Mesenchymal stem cell (in vitro differentiated cells and primary cell): Measurements from ENCODE around the gene CD52.

ENCODE experiments used
- DNase-seq: peaks from one replicate; pipeline ENCODE4 v3.0.0-alpha.2; 2013
- H2AFZ ChIP-seq: one replicate; pipeline ENCODE4 v1.6.1; 2013; ENCODE audit warnings: low read depth, mild to moderate bottlenecking, control low read depth, inconsistent platforms, low read length, moderate library complexity
- H2AK5ac ChIP-seq: 2 replicates; pipeline ENCODE4 v1.6.1; 2013; ENCODE audit warnings: low read length, moderate library complexity, mild to moderate bottlenecking, inconsistent platforms; ENCODE audit not compliant: severe bottlenecking
- H2BK120ac ChIP-seq: one replicate; pipeline ENCODE4 v1.6.1; 2013; ENCODE audit warnings: low read depth, mild to moderate bottlenecking, inconsistent platforms, low read length, moderate library complexity
- H2BK12ac ChIP-seq, 2 experiments: one replicate each; pipeline ENCODE4 v1.6.1; 2013; ENCODE audit warnings: inconsistent platforms in 2 of 2, low read length in 2 of 2, mild to moderate bottlenecking in 2 of 2, moderate library complexity in 2 of 2, control low read depth in 1 of 2
- H2BK15ac ChIP-seq: one replicate; pipeline ENCODE4 v1.6.1; 2013; ENCODE audit warnings: mild to moderate bottlenecking, low read depth, inconsistent platforms; ENCODE audit not compliant: poor library complexity, severe bottlenecking
- H2BK5ac ChIP-seq: 2 replicates; pipeline ENCODE4 v1.6.1; 2013; ENCODE audit warnings: low read depth, mild to moderate bottlenecking, low read length, control low read depth, inconsistent platforms; ENCODE audit not compliant: poor library complexity, severe bottlenecking
- H3K14ac ChIP-seq, 2 experiments: one replicate each; pipeline ENCODE4 v1.6.1; 2013; ENCODE audit warnings: inconsistent platforms in 2 of 2, low read length in 2 of 2, control low read depth in 1 of 2, mild to moderate bottlenecking in 1 of 2, moderate library complexity in 1 of 2
- H3K18ac ChIP-seq, 2 experiments: one replicate each; pipeline ENCODE4 v1.6.1; 2013; ENCODE audit warnings: inconsistent platforms in 2 of 2, low read length in 2 of 2, control low read depth in 1 of 2, low read depth in 1 of 2, mild to moderate bottlenecking in 1 of 2
- H3K23ac ChIP-seq, 2 experiments: one replicate each; pipeline ENCODE4 v1.6.1; 2013; ENCODE audit warnings: inconsistent platforms in 2 of 2, low read length in 2 of 2, mild to moderate bottlenecking in 2 of 2, moderate library complexity in 2 of 2, control low read depth in 1 of 2
- H3K27ac ChIP-seq: 2 replicates; pipeline ENCODE4 v1.5.1; 2013; ENCODE audit warnings: mild to moderate bottlenecking, moderate library complexity, low read length, control low read depth, inconsistent platforms; ENCODE audit not compliant: poor library complexity, severe bottlenecking
- H3K27me3 ChIP-seq, 2 experiments: 2 replicates each; pipeline versions ENCODE4 v1.6.1 to v1.7.0; 2013; ENCODE audit warnings: low read length in 2 of 2, mild to moderate bottlenecking in 2 of 2, moderate library complexity in 2 of 2, control low read depth in 1 of 2, inconsistent platforms in 1 of 2; ENCODE audit not compliant: control insufficient read depth in 1 of 2, insufficient read depth in 1 of 2
- H3K36me3 ChIP-seq, 2 experiments: 2 replicates each; pipeline versions ENCODE4 v1.6.1 to v1.7.0; 2013; ENCODE audit warnings: low read length in 2 of 2, control low read depth in 1 of 2, inconsistent platforms in 1 of 2, low read depth in 1 of 2, mild to moderate bottlenecking in 1 of 2; ENCODE audit not compliant: insufficient read depth in 2 of 2, control insufficient read depth in 1 of 2
- H3K4ac ChIP-seq, 2 experiments: one replicate each; pipeline ENCODE4 v1.6.1; 2013; ENCODE audit warnings: inconsistent platforms in 2 of 2, low read length in 2 of 2, mild to moderate bottlenecking in 2 of 2, moderate library complexity in 2 of 2, control low read depth in 1 of 2, low read depth in 1 of 2
- H3K4me1 ChIP-seq: 2 replicates; pipeline ENCODE4 v1.6.1; 2013; ENCODE audit warnings: low read depth, low read length, control low read depth; ENCODE audit not compliant: control insufficient read depth, insufficient read depth
- H3K4me2 ChIP-seq: 2 replicates; pipeline ENCODE4 v1.6.1; 2013; ENCODE audit warnings: low read length, mild to moderate bottlenecking, inconsistent platforms; ENCODE audit not compliant: poor library complexity, severe bottlenecking
- H3K4me3 ChIP-seq, 2 experiments: 2 replicates each; pipeline versions ENCODE4 v1.5.1 to v1.7.0; 2013; ENCODE audit warnings: low read length in 2 of 2, mild to moderate bottlenecking in 2 of 2, control low read depth in 1 of 2, low read depth in 1 of 2; ENCODE audit not compliant: insufficient read depth in 1 of 2
- H3K79me1 ChIP-seq: replicated peaks from 2 replicates; pipeline ENCODE4 v1.6.1; 2013; ENCODE audit warnings: mild to moderate bottlenecking, control low read depth, low read length, inconsistent platforms; ENCODE audit not compliant: poor library complexity, severe bottlenecking
- H3K9ac ChIP-seq: 2 replicates; pipeline ENCODE4 v1.7.0; 2013; ENCODE audit warnings: mild to moderate bottlenecking, low read length, moderate library complexity
- H3K9me3 ChIP-seq: 2 replicates; pipeline ENCODE4 v1.7.0; 2013; ENCODE audit warnings: mild to moderate bottlenecking, low read length; ENCODE audit not compliant: control insufficient read depth
- H4K8ac ChIP-seq: one replicate; pipeline ENCODE4 v1.6.1; 2013; ENCODE audit warnings: inconsistent platforms, mild to moderate bottlenecking, low read length, moderate library complexity
- H4K91ac ChIP-seq: one replicate; pipeline ENCODE4 v1.6.1; 2013; ENCODE audit warnings: mild to moderate bottlenecking, low read length, inconsistent platforms
- WGBS: methylation state at CpG from one replicate; pipeline ENCODE4 v1.1.7; 2013; ENCODE audit warnings: mixed read lengths; 5-methylcytosine and 5-hydroxymethylcytosine counted together

The CD52 gene

DNA sequence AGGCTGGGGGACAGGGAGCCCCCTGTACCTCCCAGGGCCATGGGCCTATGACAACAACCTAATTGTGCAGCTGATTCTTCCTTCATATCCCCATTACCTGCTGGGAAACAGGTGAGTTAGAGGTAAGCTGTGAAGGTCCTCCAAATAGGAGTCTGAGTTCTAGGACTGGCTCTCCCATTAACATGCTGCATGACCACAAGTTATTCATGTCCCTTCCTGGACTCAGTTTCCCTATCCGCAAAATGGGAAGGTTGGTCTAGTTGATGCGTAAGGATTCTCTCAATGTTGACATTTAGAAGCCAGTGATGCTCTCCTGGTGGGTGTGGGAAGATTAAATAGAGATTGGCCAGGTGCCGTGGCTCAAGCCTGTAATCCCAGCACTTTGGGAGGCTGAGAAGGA, 50.7 kb downstream of the CD52 start:
- H2BK5ac ChIP-seq = no peak overlapping the region
- H2AFZ ChIP-seq = no peak overlapping the region
- no peak overlapping the region for H3K23ac ChIP-seq
- no peak overlapping the region for H3K4me3 ChIP-seq
- H3K14ac ChIP-seq = no peak overlapping the region
- no peak overlapping the region for H4K8ac ChIP-seq
- no peak overlapping the region for H4K91ac ChIP-seq
- 99% methylated on average over 3 of the region's 3 CpGs for WGBS
- no peak overlapping the region for H3K18ac ChIP-seq
- H2BK15ac ChIP-seq = no peak overlapping the region
- H2AK5ac ChIP-seq = no peak overlapping the region
- no peak for DNase-seq
- peaks cover 35 to 51% of the 10 kb centered on the region in 2 experiments for H3K27me3 ChIP-seq
- H3K9ac ChIP-seq = no peak overlapping the region
- no peak overlapping the region for H3K4ac ChIP-seq
- H3K27ac ChIP-seq = no peak overlapping the region
- H3K79me1 ChIP-seq = no peaks in the 10 kb centered on the region
- no peak overlapping the region for H2BK12ac ChIP-seq
- H2BK120ac ChIP-seq = no peak overlapping the region
- no peaks in the 10 kb centered on the region for H3K36me3 ChIP-seq
- no peak overlapping the region for H3K4me2 ChIP-seq
- H3K9me3 ChIP-seq = no peaks in the 10 kb centered on the region
- H3K4me1 ChIP-seq = peaks cover 2% of the 10 kb centered on the region
